ENCODE data around the gene PCYT2. TPM values are rescaled to one million over a fixed set of nuclear protein-coding genes. Genes with fewer than 3 reads are reported as not detected.

PCYT2 gene
- total and polyA plus RNA-seq, 10 of the 15 experiments (the other 5 are each of a cell fraction or from before 2014, with no cell fraction given), result 0.63 to 72.0 (median 45.0) TPM

DNA sequence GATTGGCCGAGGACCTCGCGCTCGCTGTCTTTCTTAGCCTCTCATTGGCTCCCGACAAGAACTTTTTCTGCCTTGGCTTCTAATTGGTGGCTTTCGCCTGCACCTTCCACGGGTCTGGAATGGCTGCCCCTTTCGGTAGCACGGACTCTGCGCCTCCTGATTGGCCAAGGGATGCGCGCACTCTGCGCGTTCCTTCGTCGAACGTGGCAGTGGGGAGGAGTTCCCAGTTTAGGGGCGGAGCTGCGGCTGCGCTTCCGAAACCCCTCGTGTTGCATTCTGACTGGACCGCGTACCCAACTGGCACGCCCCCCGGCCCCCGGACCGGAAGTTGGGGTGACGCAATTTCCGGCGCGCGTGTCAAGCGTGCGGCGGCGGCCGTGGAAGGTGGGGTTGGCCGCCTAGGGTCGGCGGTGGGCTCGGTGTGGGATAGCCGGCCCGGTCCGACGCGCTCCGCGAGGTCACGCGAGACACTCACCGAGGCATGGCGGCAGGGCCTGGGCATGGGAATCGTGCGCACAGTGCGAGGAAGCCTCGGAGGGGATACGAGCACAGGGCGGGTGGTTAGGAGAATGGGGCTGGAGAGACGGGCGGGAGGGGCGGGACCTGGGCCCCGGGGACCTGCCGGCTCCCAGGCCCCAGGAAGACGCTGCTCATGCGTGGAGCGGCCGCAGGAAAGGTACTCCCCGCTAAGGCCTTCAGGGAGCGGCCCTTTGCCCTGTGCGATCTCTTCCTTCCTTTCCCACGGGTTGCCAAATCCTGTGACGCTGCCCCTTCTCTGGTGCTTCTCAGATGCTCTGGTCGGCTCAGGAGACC lies 50.2 kb downstream of the PCYT2 start (continued):
- TF ChIP-seq, protein P1, sequence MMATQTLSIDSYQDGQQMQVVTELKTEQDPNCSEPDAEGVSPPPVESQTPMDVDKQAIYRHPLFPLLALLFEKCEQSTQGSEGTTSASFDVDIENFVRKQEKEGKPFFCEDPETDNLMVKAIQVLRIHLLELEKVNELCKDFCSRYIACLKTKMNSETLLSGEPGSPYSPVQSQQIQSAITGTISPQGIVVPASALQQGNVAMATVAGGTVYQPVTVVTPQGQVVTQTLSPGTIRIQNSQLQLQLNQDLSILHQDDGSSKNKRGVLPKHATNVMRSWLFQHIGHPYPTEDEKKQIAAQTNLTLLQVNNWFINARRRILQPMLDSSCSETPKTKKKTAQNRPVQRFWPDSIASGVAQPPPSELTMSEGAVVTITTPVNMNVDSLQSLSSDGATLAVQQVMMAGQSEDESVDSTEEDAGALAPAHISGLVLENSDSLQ (IDR thresholded peaks at IDR 0.05), result peak; percentile 79
- TF ChIP-seq NFXL1 (IDR thresholded peaks at IDR 0.05; ENCODE audit: borderline replicate concordance), result no peak; the same call in 1 of the 2 replicates
- peak; percentile 9 for TF ChIP-seq KLF5 (IDR thresholded peaks at IDR 0.05; ENCODE audit: partially characterized antibody)
- peak; percentile 98 for TF ChIP-seq HDGF (IDR thresholded peaks at IDR 0.05)
- TF ChIP-seq, protein P2, sequence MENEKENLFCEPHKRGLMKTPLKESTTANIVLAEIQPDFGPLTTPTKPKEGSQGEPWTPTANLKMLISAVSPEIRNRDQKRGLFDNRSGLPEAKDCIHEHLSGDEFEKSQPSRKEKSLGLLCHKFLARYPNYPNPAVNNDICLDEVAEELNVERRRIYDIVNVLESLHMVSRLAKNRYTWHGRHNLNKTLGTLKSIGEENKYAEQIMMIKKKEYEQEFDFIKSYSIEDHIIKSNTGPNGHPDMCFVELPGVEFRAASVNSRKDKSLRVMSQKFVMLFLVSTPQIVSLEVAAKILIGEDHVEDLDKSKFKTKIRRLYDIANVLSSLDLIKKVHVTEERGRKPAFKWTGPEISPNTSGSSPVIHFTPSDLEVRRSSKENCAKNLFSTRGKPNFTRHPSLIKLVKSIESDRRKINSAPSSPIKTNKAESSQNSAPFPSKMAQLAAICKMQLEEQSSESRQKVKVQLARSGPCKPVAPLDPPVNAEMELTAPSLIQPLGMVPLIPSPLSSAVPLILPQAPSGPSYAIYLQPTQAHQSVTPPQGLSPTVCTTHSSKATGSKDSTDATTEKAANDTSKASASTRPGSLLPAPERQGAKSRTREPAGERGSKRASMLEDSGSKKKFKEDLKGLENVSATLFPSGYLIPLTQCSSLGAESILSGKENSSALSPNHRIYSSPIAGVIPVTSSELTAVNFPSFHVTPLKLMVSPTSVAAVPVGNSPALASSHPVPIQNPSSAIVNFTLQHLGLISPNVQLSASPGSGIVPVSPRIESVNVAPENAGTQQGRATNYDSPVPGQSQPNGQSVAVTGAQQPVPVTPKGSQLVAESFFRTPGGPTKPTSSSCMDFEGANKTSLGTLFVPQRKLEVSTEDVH (IDR thresholded peaks at IDR 0.05; ENCODE audit: low read depth, partially characterized antibody), result peak; percentile 74
- peak; percentile 89 for TF ChIP-seq RFX5 (IDR thresholded peaks at IDR 0.05; ENCODE audit: low read depth, low read length)
- TF ChIP-seq ETV6 (conservative IDR thresholded peaks at IDR 0.05 in 1 of 2, IDR thresholded peaks at IDR 0.05 in 1 of 2; ENCODE audit: borderline replicate concordance in 1 of 2, low read depth in 1 of 2), result no peak
- peak; percentile 34; the same call in 1 of the 2 replicates for TF ChIP-seq IRF4 (IDR thresholded peaks at IDR 0.05; ENCODE audit: low read depth, low read length)
- no peak for TF ChIP-seq ZZZ3 (IDR thresholded peaks at IDR 0.05; ENCODE audit: control insufficient read depth, insufficient read length, low read depth)
- peak; percentile 98 for TF ChIP-seq NFYA (IDR thresholded peaks at IDR 0.05; ENCODE audit: borderline replicate concordance, low read depth, low read length)
- no peak for TF ChIP-seq CBX5 (IDR thresholded peaks at IDR 0.05; ENCODE audit: low read depth)
- no peak for TF ChIP-seq RAD51 (IDR thresholded peaks at IDR 0.05)
- peak in 1 of 2 experiments; percentile 64; a peak in 1 of 4 replicates for TF ChIP-seq CEBPB (IDR thresholded peaks at IDR 0.05; ENCODE audit: borderline replicate concordance in 1 of 2, low read depth in 2 of 2, low read length in 2 of 2)
- TF ChIP-seq, protein P3, sequence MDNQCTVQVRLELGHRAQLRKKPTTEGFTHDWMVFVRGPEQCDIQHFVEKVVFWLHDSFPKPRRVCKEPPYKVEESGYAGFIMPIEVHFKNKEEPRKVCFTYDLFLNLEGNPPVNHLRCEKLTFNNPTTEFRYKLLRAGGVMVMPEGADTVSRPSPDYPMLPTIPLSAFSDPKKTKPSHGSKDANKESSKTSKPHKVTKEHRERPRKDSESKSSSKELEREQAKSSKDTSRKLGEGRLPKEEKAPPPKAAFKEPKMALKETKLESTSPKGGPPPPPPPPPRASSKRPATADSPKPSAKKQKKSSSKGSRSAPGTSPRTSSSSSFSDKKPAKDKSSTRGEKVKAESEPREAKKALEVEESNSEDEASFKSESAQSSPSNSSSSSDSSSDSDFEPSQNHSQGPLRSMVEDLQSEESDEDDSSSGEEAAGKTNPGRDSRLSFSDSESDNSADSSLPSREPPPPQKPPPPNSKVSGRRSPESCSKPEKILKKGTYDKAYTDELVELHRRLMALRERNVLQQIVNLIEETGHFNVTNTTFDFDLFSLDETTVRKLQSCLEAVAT (IDR thresholded peaks at IDR 0.05), result no peak
- TF ChIP-seq, protein P4, sequence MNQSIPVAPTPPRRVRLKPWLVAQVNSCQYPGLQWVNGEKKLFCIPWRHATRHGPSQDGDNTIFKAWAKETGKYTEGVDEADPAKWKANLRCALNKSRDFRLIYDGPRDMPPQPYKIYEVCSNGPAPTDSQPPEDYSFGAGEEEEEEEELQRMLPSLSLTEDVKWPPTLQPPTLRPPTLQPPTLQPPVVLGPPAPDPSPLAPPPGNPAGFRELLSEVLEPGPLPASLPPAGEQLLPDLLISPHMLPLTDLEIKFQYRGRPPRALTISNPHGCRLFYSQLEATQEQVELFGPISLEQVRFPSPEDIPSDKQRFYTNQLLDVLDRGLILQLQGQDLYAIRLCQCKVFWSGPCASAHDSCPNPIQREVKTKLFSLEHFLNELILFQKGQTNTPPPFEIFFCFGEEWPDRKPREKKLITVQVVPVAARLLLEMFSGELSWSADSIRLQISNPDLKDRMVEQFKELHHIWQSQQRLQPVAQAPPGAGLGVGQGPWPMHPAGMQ (IDR thresholded peaks at IDR 0.05; ENCODE audit: borderline replicate concordance), result no peak
- TF ChIP-seq SIX5 (IDR thresholded peaks at IDR 0.05; ENCODE audit: low read depth, low read length, severe bottlenecking), result peak; percentile 29
- TF ChIP-seq JUND (IDR thresholded peaks at IDR 0.05; ENCODE audit: low read depth, low read length), result peak; percentile 81; the same call in 1 of the 2 replicates
- no peak for TF ChIP-seq NR2C2 (IDR thresholded peaks at IDR 0.05; ENCODE audit: borderline replicate concordance, control insufficient read depth, insufficient read length, low read depth)
- peak; percentile 97 for TF ChIP-seq TARDBP (IDR thresholded peaks at IDR 0.05; ENCODE audit: borderline replicate concordance)
- no peak for TF ChIP-seq ZSCAN29 (IDR thresholded peaks at IDR 0.05)
- TF ChIP-seq SMARCA5 (IDR thresholded peaks at IDR 0.05), result no peak
- TF ChIP-seq FOS (IDR thresholded peaks at IDR 0.05; ENCODE audit: borderline replicate concordance, extremely low read depth, insufficient read length), result peak; percentile 92

Data from GM12878 (cell line).